H9 (cell line): ENCODE data around the gene ABCD3. TPM values are rescaled to one million over a fixed set of nuclear protein-coding genes. Genes with fewer than 3 reads are reported as not detected.

ENCODE experiments used
- DNase-seq: peaks from one replicate; pipeline ENCODE4 v3.0.0-alpha.2; 2017
- H2AFZ ChIP-seq: one replicate; pipeline ENCODE4 v1.6.1; 2013; ENCODE audit warnings: mild to moderate bottlenecking, low read length, control low read depth, moderate library complexity
- H2AK5ac ChIP-seq: 2 replicates; pipeline ENCODE4 v1.6.1; 2013; ENCODE audit warnings: low read length, control low read depth, mixed read lengths; ENCODE audit not compliant: insufficient read length
- H2BK120ac ChIP-seq: one replicate; pipeline ENCODE4 v1.6.1; 2013; ENCODE audit warnings: low read depth, mild to moderate bottlenecking, low read length, control low read depth, inconsistent platforms; ENCODE audit not compliant: poor library complexity, severe bottlenecking
- H2BK12ac ChIP-seq: 2 replicates; pipeline ENCODE4 v1.6.1; 2013; ENCODE audit warnings: low read length, control low read depth, mixed read lengths, low read depth; ENCODE audit not compliant: insufficient read length
- H2BK15ac ChIP-seq: 2 replicates; pipeline ENCODE4 v1.6.1; 2013; ENCODE audit warnings: low read depth, low read length, control low read depth
- H2BK20ac ChIP-seq: one replicate; pipeline ENCODE4 v1.6.1; 2013; ENCODE audit warnings: low read depth, mild to moderate bottlenecking, low read length, control low read depth, inconsistent platforms; ENCODE audit not compliant: poor library complexity, severe bottlenecking
- H2BK5ac ChIP-seq: 2 replicates; pipeline ENCODE4 v1.6.1; 2013; ENCODE audit warnings: low read length, control low read depth, mixed read lengths; ENCODE audit not compliant: insufficient read length
- H3K14ac ChIP-seq: 2 replicates; pipeline ENCODE4 v1.6.1; 2013; ENCODE audit warnings: low read length, control low read depth; ENCODE audit not compliant: insufficient read depth
- H3K18ac ChIP-seq: 2 replicates; pipeline ENCODE4 v1.6.1; 2013; ENCODE audit warnings: low read depth, mild to moderate bottlenecking, mixed read lengths, low read length, control low read depth; ENCODE audit not compliant: insufficient read length
- H3K23ac ChIP-seq: 2 replicates; pipeline ENCODE4 v1.6.1; 2013; ENCODE audit warnings: low read length, control low read depth, mixed read lengths, low read depth; ENCODE audit not compliant: insufficient read length
- H3K23me2 ChIP-seq: 2 replicates; pipeline ENCODE4 v1.6.1; 2013; ENCODE audit warnings: low read depth, mild to moderate bottlenecking, mixed read lengths, low read length, control low read depth; ENCODE audit not compliant: insufficient read length, poor library complexity, severe bottlenecking
- H3K27ac ChIP-seq: 2 replicates; pipeline ENCODE4 v1.5.1; 2013; ENCODE audit warnings: low read length, control low read depth, mixed read lengths, low read depth; ENCODE audit not compliant: insufficient read length
- H3K27me3 ChIP-seq: 2 replicates; pipeline ENCODE4 v1.6.1; 2013; ENCODE audit warnings: low read length, control low read depth, inconsistent platforms; ENCODE audit not compliant: insufficient read depth
- H3K4ac ChIP-seq: 2 replicates; pipeline ENCODE4 v1.6.1; 2013; ENCODE audit warnings: low read depth, mild to moderate bottlenecking, control low read depth, inconsistent platforms, low read length, moderate library complexity
- H3K4me1 ChIP-seq: 2 replicates; pipeline ENCODE4 v1.6.1; 2013; ENCODE audit warnings: low read length, control low read depth, inconsistent platforms; ENCODE audit not compliant: insufficient read depth
- H3K4me2 ChIP-seq: 2 replicates; pipeline ENCODE4 v1.6.1; 2013; ENCODE audit warnings: low read length, control low read depth, mixed read lengths; ENCODE audit not compliant: insufficient read length, insufficient read depth
- H3K56ac ChIP-seq: 2 replicates; pipeline ENCODE4 v1.6.1; 2013; ENCODE audit warnings: low read depth, mild to moderate bottlenecking, mixed read lengths, low read length, control low read depth; ENCODE audit not compliant: insufficient read length
- H3K79me1 ChIP-seq: 2 replicates; pipeline ENCODE4 v1.6.1; 2013; ENCODE audit warnings: low read depth, mild to moderate bottlenecking, moderate library complexity, low read length, control low read depth, inconsistent platforms; ENCODE audit not compliant: insufficient read depth, poor library complexity, severe bottlenecking
- H3K79me2 ChIP-seq: 2 replicates; pipeline ENCODE4 v1.6.1; 2013; ENCODE audit warnings: low read length, control low read depth, inconsistent platforms; ENCODE audit not compliant: insufficient read depth
- H3K9ac ChIP-seq: 2 replicates; pipeline ENCODE4 v1.6.1; 2013; ENCODE audit warnings: low read length, control low read depth, mixed read lengths; ENCODE audit not compliant: insufficient read length; ENCODE audit errors: extremely low read depth
- H3K9me3 ChIP-seq: one replicate; pipeline ENCODE4 v1.6.1; 2013; ENCODE audit warnings: low read depth, low read length, inconsistent platforms; ENCODE audit not compliant: control insufficient read depth
- H3T11ph ChIP-seq: one replicate; pipeline ENCODE4 v1.6.1; 2013; ENCODE audit warnings: mild to moderate bottlenecking, low read length, control low read depth, inconsistent platforms
- H4K20me1 ChIP-seq: one replicate; pipeline ENCODE4 v1.6.1; 2013; ENCODE audit not compliant: control insufficient read depth, insufficient read length, insufficient read depth
- H4K5ac ChIP-seq: 2 replicates; pipeline ENCODE4 v1.6.1; 2013; ENCODE audit warnings: low read depth, mild to moderate bottlenecking, mixed read lengths, low read length, control low read depth; ENCODE audit not compliant: insufficient read length
- H4K8ac ChIP-seq: replicated peaks from 2 replicates; pipeline ENCODE4 v1.6.1; 2013; ENCODE audit warnings: low read length, control low read depth, mixed read lengths, low read depth; ENCODE audit not compliant: insufficient read length
- H4K91ac ChIP-seq: 2 replicates; pipeline ENCODE4 v1.6.1; 2013; ENCODE audit warnings: low read depth, mild to moderate bottlenecking, moderate library complexity, mixed read lengths, low read length, control low read depth; ENCODE audit not compliant: insufficient read length
- H3K27ac Mint-ChIP-seq, 3 experiments: 2 replicates in 2 of 3; 3 replicates in 1 of 3; pipeline ENCODE4 v1.8.0; 2020 to 2021; ENCODE audit warnings: mixed read lengths in 3 of 3, mild to moderate bottlenecking in 1 of 3, moderate library complexity in 1 of 3
- H3K27me3 Mint-ChIP-seq: 2 replicates; pipeline ENCODE4 v1.8.0; 2021; ENCODE audit warnings: low read depth, mild to moderate bottlenecking, moderate library complexity, mixed read lengths
- H3K36me3 Mint-ChIP-seq, 3 experiments: 2 replicates in 2 of 3; 3 replicates in 1 of 3; pipeline ENCODE4 v1.8.0; 2020 to 2021; ENCODE audit warnings: low read depth in 3 of 3, mixed read lengths in 3 of 3; ENCODE audit not compliant: insufficient read depth in 1 of 3
- H3K4me1 Mint-ChIP-seq, 2 experiments: 2 replicates each; pipeline ENCODE4 v1.8.0; 2020; ENCODE audit warnings: mixed read lengths in 2 of 2
- H3K4me3 Mint-ChIP-seq, 2 experiments: 2 replicates in 1 of 2; 3 replicates in 1 of 2; pipeline ENCODE4 v1.8.0; 2020 to 2021; ENCODE audit warnings: mild to moderate bottlenecking in 2 of 2, mixed read lengths in 2 of 2, moderate library complexity in 1 of 2
- H3K9me3 Mint-ChIP-seq, 2 experiments: 2 replicates in 1 of 2; 3 replicates in 1 of 2; pipeline ENCODE4 v1.8.0; 2020; ENCODE audit warnings: mild to moderate bottlenecking in 2 of 2, mixed read lengths in 2 of 2, moderate library complexity in 1 of 2
- WGBS: extraction: QIAGEN DNeasy Blood & Tissue Kit; methylation state at CpG from one replicate; pipeline ENCODE4 v1.1.7; 2013; ENCODE audit warnings: missing lambda C conversion rate, low lambda C conversion rate, mixed read lengths; ENCODE audit not compliant: insufficient read length; ENCODE audit errors: extremely low coverage; 5-methylcytosine and 5-hydroxymethylcytosine counted together
- total RNA-seq: library from RNA; stranded (reverse); gene quantifications from 2 replicates; pipeline ENCODE4 v1.2.1, GENCODE V29; 2021
- TF ChIP-seq, protein P1 (sequence below): fragments of 200-600 bp; sonication (generic); conservative IDR thresholded peaks from 3 replicates; pipeline ENCODE4 v1.8.0; 2021; ENCODE audit warnings: antibody characterized with exemption, mild to moderate bottlenecking

The ABCD3 gene
- total RNA-seq, 1 experiment from 2014 or later, result 32.0 TPM

DNA sequence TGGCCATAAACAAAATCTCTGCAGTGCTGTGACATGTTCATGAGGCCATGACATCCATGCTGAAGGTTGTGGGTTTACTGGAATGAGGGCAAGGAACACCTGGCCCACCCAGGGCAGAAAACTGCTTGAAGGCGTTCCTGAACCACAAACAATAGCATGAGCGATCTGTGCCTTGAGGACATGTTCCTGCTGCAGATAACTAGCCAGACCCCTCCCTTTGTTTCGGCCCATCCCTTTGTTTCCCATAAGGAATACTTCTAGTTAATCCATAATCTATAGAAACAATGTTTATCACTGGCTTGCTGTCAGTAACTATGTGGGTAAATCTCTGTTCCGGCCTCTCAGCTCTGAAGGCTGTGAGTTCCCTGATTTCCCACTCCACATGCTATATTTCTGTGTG, 28.9 kb upstream of the ABCD3 start:
- H3T11ph ChIP-seq, result no peak overlapping the region
- H3K27ac ChIP-seq, result no peak overlapping the region
- no peak overlapping the region for H4K5ac ChIP-seq
- H2AK5ac ChIP-seq, result no peak overlapping the region
- H3K4ac ChIP-seq, result no peak overlapping the region
- H3K79me1 ChIP-seq, result no peaks in the 10 kb centered on the region
- no peak overlapping the region for H3K9ac ChIP-seq
- H3K56ac ChIP-seq, result no peak overlapping the region
- no peaks in the 10 kb centered on the region for H3K79me2 ChIP-seq
- no peak overlapping the region for H2BK12ac ChIP-seq
- WGBS, result no CpG with 5 or more reads among the region's 4 CpGs
- DNase-seq, result no peak
- peaks cover 11 to 12% of the 10 kb centered on the region in 2 experiments for H3K4me1 Mint-ChIP-seq
- H2BK5ac ChIP-seq, result no peak overlapping the region
- peaks cover 16 to 17% (median 16%) of the 10 kb centered on the region in 3 experiments for H3K36me3 Mint-ChIP-seq
- no peak overlapping the region for H4K8ac ChIP-seq
- peaks cover 14% of the 10 kb centered on the region for H3K9me3 ChIP-seq
- TF ChIP-seq, protein P1, sequence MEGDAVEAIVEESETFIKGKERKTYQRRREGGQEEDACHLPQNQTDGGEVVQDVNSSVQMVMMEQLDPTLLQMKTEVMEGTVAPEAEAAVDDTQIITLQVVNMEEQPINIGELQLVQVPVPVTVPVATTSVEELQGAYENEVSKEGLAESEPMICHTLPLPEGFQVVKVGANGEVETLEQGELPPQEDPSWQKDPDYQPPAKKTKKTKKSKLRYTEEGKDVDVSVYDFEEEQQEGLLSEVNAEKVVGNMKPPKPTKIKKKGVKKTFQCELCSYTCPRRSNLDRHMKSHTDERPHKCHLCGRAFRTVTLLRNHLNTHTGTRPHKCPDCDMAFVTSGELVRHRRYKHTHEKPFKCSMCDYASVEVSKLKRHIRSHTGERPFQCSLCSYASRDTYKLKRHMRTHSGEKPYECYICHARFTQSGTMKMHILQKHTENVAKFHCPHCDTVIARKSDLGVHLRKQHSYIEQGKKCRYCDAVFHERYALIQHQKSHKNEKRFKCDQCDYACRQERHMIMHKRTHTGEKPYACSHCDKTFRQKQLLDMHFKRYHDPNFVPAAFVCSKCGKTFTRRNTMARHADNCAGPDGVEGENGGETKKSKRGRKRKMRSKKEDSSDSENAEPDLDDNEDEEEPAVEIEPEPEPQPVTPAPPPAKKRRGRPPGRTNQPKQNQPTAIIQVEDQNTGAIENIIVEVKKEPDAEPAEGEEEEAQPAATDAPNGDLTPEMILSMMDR, result no peak
- no peak overlapping the region for H3K27ac Mint-ChIP-seq
- no peak overlapping the region for H3K23ac ChIP-seq
- no peak overlapping the region for H2BK120ac ChIP-seq
- H2BK20ac ChIP-seq, result no peak overlapping the region
- H3K4me2 ChIP-seq, result no peak overlapping the region
- H3K9me3 Mint-ChIP-seq, result peaks cover 21 to 30% of the 10 kb centered on the region in 2 experiments
- H3K27me3 ChIP-seq, result no peaks in the 10 kb centered on the region
- H4K20me1 ChIP-seq, result no peaks in the 10 kb centered on the region
- no peak overlapping the region for H3K4me3 Mint-ChIP-seq
- H4K91ac ChIP-seq, result no peak overlapping the region
- H3K4me1 ChIP-seq, result no peaks in the 10 kb centered on the region
- peaks cover 2% of the 10 kb centered on the region; the same call in 1 of the 2 replicates for H3K27me3 Mint-ChIP-seq
- no peak overlapping the region for H3K14ac ChIP-seq
- no peak overlapping the region for H2AFZ ChIP-seq
- H3K23me2 ChIP-seq, result no peaks in the 10 kb centered on the region
- H3K18ac ChIP-seq, result no peak overlapping the region
- H2BK15ac ChIP-seq, result no peak overlapping the region
